Measurements from ENCODE around the gene PVR. TPM values are rescaled to one million over a fixed set of nuclear protein-coding genes. Genes with fewer than 3 reads are reported as not detected.

The PVR gene
- polyA plus RNA-seq, 1 of the 3 experiments (the other 2 are of a cell fraction) = 90.8 TPM

DNA sequence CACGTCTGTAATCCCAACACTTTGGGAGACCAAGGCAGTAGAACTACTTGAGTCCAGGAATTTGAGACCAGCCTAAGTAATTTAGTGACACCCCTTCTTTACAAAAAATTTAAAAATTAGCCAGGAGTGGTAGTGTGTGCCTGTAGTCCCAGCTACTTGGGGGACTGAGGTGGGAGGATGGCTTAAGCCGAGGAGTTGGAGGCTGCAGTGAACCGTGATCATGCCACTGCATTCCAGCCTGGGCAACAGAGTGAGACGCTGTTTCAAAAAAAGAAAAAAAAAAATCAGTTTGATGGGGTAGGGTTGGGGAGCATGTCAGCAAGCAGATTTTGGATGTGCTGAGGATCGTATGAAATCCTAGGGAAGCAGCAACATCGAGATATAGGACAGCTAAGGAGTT is 31.8 kb downstream of the PVR start:
- Histone ChIP-seq H2AFZ (ENCODE audit: low read depth) (no peak overlapping the region), H3K36me3 (replicated peaks in 1 of 2; ENCODE audit: control insufficient read depth in 1 of 2, insufficient read depth in 2 of 2, low read length in 1 of 2) (no peaks in the 10 kb centered on the region), H3K27ac (ENCODE audit: low read depth in 2 of 2, low read length in 1 of 2) (no peak overlapping the region), H3K9me3 (no peaks in the 10 kb centered on the region), H3K9me2 (no peaks in the 10 kb centered on the region), H3K79me2 (ENCODE audit: insufficient read depth) (no peaks in the 10 kb centered on the region; the same call in 1 of the 2 replicates), H3K4me3 (ENCODE audit: low read depth in 2 of 2, low read length in 1 of 2) (no peak overlapping the region), H3K4me2 (no peak overlapping the region), H3K27me3 (ENCODE audit: insufficient read depth) (no peaks in the 10 kb centered on the region), H3K4me1 (ENCODE audit: control insufficient read depth in 1 of 2, insufficient read depth in 2 of 2, low read depth in 1 of 2, low read length in 1 of 2) (no peaks in the 10 kb centered on the region), H3K9ac (no peak overlapping the region), H4K20me1 (ENCODE audit: insufficient read depth) (no peaks in the 10 kb centered on the region), H3F3A (replicated peaks; ENCODE audit: insufficient read depth) (peaks cover 25% of the 10 kb centered on the region)
- ChIA-PET POLR2A (no interaction called here), CTCF (interaction anchor here (1.0 to 3.8 kb wide), 4 partner anchors 13 to 104 kb away, joined by 5 to 19 read pairs (median 10); no protein-coding TSS in a partner anchor)
- no peak for TF ChIP-seq EP300 (IDR thresholded peaks at IDR 0.05; ENCODE audit: borderline replicate concordance in 1 of 2, low read depth in 1 of 2, low read length in 1 of 2)
- TF ChIP-seq, protein P1, sequence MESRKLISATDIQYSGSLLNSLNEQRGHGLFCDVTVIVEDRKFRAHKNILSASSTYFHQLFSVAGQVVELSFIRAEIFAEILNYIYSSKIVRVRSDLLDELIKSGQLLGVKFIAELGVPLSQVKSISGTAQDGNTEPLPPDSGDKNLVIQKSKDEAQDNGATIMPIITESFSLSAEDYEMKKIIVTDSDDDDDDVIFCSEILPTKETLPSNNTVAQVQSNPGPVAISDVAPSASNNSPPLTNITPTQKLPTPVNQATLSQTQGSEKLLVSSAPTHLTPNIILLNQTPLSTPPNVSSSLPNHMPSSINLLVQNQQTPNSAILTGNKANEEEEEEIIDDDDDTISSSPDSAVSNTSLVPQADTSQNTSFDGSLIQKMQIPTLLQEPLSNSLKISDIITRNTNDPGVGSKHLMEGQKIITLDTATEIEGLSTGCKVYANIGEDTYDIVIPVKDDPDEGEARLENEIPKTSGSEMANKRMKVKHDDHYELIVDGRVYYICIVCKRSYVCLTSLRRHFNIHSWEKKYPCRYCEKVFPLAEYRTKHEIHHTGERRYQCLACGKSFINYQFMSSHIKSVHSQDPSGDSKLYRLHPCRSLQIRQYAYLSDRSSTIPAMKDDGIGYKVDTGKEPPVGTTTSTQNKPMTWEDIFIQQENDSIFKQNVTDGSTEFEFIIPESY (IDR thresholded peaks at IDR 0.05; ENCODE audit: borderline replicate concordance, low read depth) = no peak
- no peak for TF ChIP-seq JUND (IDR thresholded peaks at IDR 0.05)
- TF ChIP-seq, protein P2, sequence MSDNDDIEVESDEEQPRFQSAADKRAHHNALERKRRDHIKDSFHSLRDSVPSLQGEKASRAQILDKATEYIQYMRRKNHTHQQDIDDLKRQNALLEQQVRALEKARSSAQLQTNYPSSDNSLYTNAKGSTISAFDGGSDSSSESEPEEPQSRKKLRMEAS (IDR thresholded peaks at IDR 0.05; ENCODE audit: low read depth) = no peak
- no peak for TF ChIP-seq TCF12 (IDR thresholded peaks at IDR 0.05)
- no peak for TF ChIP-seq RXRA (IDR thresholded peaks at IDR 0.05; ENCODE audit: borderline replicate concordance, low read depth)
- TF ChIP-seq SMC3 (IDR thresholded peaks at IDR 0.05; ENCODE audit: low read depth, low read length) = no peak
- 85% methylated on average over 6 of the region's 6 CpGs for WGBS (ENCODE audit: low lambda C conversion rate)
- DNase-seq = no peak

DNA sequence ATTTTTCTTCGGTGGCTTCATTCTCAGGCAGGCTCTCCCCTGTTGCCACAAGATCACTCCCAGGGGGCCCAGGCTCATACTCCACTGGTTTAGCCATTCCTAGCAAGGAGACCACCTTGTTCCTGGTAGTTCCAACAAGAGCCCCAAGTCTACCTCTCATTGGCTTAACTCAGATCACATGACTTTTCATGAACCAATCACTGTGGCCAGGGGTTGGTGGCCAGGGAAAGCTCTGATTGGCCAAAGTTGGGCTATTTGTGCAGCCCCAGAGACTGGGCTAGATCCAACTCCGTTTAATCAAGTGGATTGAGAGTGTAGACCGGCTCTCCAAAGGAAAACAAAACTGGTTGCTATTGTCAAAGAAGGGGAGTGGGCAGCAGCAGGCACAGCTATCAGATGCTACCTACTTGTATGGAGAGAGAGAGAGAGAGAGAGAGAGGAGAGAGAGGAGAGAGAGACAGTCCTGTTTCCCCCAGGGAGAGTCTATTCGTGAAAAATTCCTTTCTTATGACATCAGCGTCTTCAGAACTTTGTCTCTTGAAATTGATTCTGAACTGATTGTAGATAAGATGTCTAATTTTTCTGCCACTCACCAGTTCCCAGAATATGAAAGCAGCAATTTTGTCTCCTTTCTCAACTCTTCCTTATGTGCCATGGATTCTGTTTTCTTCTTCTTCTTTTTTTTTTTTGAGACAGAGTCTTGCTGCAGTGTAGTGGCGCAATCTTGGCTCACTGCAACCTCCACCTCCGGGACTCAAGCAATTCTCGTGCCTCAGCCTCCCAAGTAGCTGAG is 33.5 kb downstream of the PVR start:
- ChIA-PET POLR2A (no interaction called here), CTCF (interaction anchor here (1.0 to 1.7 kb wide), 4 partner anchors 12 to 107 kb away, joined by 3 to 7 read pairs (median 6); no protein-coding TSS in a partner anchor)
- Histone ChIP-seq H4K20me1 (ENCODE audit: insufficient read depth) (no peaks in the 10 kb centered on the region), H3K4me3 (ENCODE audit: low read depth in 2 of 2, low read length in 1 of 2) (no peak overlapping the region), H3K79me2 (ENCODE audit: insufficient read depth) (no peaks in the 10 kb centered on the region), H3K4me1 (ENCODE audit: control insufficient read depth in 1 of 2, insufficient read depth in 2 of 2, low read depth in 1 of 2, low read length in 1 of 2) (no peaks in the 10 kb centered on the region), H3K4me2 (peak overlapping the region; percentile 51), H3K27me3 (ENCODE audit: insufficient read depth) (no peaks in the 10 kb centered on the region), H2AFZ (ENCODE audit: low read depth) (peak overlapping the region; percentile 74), H3K9ac (peak overlapping the region; percentile 39; the same call in 1 of the 2 replicates), H3K9me3 (no peaks in the 10 kb centered on the region), H3F3A (replicated peaks; ENCODE audit: insufficient read depth) (peaks cover 28% of the 10 kb centered on the region), H3K27ac (ENCODE audit: low read depth in 2 of 2, low read length in 1 of 2) (peak overlapping the region in 1 of 2 experiments; percentile 87; a peak in 2 of 4 replicates), H3K36me3 (replicated peaks in 1 of 2; ENCODE audit: control insufficient read depth in 1 of 2, insufficient read depth in 2 of 2, low read length in 1 of 2) (no peaks in the 10 kb centered on the region), H3K9me2 (no peaks in the 10 kb centered on the region)
- DNase-seq = peak; percentile 53
- WGBS (ENCODE audit: low lambda C conversion rate) = 27% methylated on average over 8 of the region's 8 CpGs
- peak; percentile 70 for TF ChIP-seq JUND (IDR thresholded peaks at IDR 0.05)
- TF ChIP-seq, protein P3, sequence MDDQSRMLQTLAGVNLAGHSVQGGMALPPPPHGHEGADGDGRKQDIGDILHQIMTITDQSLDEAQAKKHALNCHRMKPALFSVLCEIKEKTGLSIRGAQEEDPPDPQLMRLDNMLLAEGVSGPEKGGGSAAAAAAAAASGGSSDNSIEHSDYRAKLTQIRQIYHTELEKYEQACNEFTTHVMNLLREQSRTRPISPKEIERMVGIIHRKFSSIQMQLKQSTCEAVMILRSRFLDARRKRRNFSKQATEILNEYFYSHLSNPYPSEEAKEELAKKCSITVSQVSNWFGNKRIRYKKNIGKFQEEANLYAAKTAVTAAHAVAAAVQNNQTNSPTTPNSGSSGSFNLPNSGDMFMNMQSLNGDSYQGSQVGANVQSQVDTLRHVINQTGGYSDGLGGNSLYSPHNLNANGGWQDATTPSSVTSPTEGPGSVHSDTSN (IDR thresholded peaks at IDR 0.05) = peak; percentile 67
- peak; percentile 62; the same call in 1 of the 2 replicates for TF ChIP-seq SIN3A (IDR thresholded peaks at IDR 0.05; ENCODE audit: borderline replicate concordance, low read depth, low read length)
- TF ChIP-seq, protein P4, sequence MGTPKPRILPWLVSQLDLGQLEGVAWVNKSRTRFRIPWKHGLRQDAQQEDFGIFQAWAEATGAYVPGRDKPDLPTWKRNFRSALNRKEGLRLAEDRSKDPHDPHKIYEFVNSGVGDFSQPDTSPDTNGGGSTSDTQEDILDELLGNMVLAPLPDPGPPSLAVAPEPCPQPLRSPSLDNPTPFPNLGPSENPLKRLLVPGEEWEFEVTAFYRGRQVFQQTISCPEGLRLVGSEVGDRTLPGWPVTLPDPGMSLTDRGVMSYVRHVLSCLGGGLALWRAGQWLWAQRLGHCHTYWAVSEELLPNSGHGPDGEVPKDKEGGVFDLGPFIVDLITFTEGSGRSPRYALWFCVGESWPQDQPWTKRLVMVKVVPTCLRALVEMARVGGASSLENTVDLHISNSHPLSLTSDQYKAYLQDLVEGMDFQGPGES (IDR thresholded peaks at IDR 0.05; ENCODE audit: low read depth, low read length) = no peak
- TF ChIP-seq, protein P2 (IDR thresholded peaks at IDR 0.05; ENCODE audit: low read depth) = no peak
- TF ChIP-seq TCF12 (IDR thresholded peaks at IDR 0.05) = peak; percentile 59
- TF ChIP-seq YY1 (IDR thresholded peaks at IDR 0.05; ENCODE audit: low read depth) = no peak
- TF ChIP-seq, protein P1 (IDR thresholded peaks at IDR 0.05; ENCODE audit: borderline replicate concordance, low read depth) = no peak
- no peak for TF ChIP-seq NRF1 (IDR thresholded peaks at IDR 0.05; ENCODE audit: low read depth, low read length)
- no peak for TF ChIP-seq FOXM1 (IDR thresholded peaks at IDR 0.05; ENCODE audit: low read depth)
- TF ChIP-seq EP300 (IDR thresholded peaks at IDR 0.05; ENCODE audit: borderline replicate concordance in 1 of 2, low read depth in 1 of 2, low read length in 1 of 2) = peak in 1 of 2 experiments; percentile 55; a peak in 1 of 4 replicates
- TF ChIP-seq, protein P5, sequence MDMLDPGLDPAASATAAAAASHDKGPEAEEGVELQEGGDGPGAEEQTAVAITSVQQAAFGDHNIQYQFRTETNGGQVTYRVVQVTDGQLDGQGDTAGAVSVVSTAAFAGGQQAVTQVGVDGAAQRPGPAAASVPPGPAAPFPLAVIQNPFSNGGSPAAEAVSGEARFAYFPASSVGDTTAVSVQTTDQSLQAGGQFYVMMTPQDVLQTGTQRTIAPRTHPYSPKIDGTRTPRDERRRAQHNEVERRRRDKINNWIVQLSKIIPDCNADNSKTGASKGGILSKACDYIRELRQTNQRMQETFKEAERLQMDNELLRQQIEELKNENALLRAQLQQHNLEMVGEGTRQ (IDR thresholded peaks at IDR 0.05; ENCODE audit: borderline replicate concordance, low read depth, low read length) = no peak
- TF ChIP-seq, protein P6, sequence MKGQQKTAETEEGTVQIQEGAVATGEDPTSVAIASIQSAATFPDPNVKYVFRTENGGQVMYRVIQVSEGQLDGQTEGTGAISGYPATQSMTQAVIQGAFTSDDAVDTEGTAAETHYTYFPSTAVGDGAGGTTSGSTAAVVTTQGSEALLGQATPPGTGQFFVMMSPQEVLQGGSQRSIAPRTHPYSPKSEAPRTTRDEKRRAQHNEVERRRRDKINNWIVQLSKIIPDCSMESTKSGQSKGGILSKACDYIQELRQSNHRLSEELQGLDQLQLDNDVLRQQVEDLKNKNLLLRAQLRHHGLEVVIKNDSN (IDR thresholded peaks at IDR 0.05; ENCODE audit: borderline replicate concordance, low read depth) = peak; percentile 65; the same call in 1 of the 2 replicates

All from SK-N-SH (cell line).